AG04450 (cell line): Measurements from ENCODE around the gene SENP6. TPM values are rescaled to one million over a fixed set of nuclear protein-coding genes. Genes with fewer than 3 reads are reported as not detected.

Experiments
- CTCF ChIA-PET: fragments of 300-600, 350-600 bp; formaldehyde crosslinking; extraction: SDS; loops from one replicate; lab custom pipeline; 2022; ENCODE audit warnings: antibody characterized with exemption, inconsistent platforms; lab: Charles Lee
- POLR2A ChIA-PET: fragments of 350-600 bp; formaldehyde crosslinking; extraction: SDS; loops from one replicate; lab custom pipeline; 2021; ENCODE audit warnings: antibody characterized with exemption, inconsistent platforms; lab: Yijun Ruan, JAX
- DNase-seq: peaks from one replicate; pipeline ENCODE4 v3.0.0-alpha.2; 2011; ENCODE audit warnings: low read depth, low spot score
- H3K27ac ChIP-seq: one replicate; pipeline ENCODE4 v1.5.1; 2012; ENCODE audit warnings: low read depth, low read length, control low read depth
- H3K27me3 ChIP-seq: one replicate; pipeline ENCODE4 v1.6.0; 2012; ENCODE audit warnings: low read length; ENCODE audit not compliant: control insufficient read depth, insufficient read depth
- H3K4me3 ChIP-seq: 2 replicates; pipeline ENCODE4 v1.5.1; 2011; ENCODE audit warnings: mild to moderate bottlenecking, low read depth, low read length, control low read depth
- H3K9me3 ChIP-seq: 2 replicates; pipeline ENCODE4 v1.5.1; 2012; ENCODE audit warnings: low read length; ENCODE audit not compliant: control insufficient read depth, insufficient read depth
- polyA plus RNA-seq: library from polyadenylated mRNA; depleted of rRNA; stranded (reverse); fragments of >200 nt; gene quantifications from 2 replicates; pipeline ENCODE4 v1.2.3, GENCODE V29; 2011
- TF ChIP-seq, protein P1 (sequence below): IDR thresholded peaks from 2 replicates; pipeline ENCODE4 v1.5.1; 2011; ENCODE audit warnings: low read depth, low read length, control low read depth, inconsistent platforms

Gene SENP6
- polyA plus RNA-seq, 1 experiment, result 55.8 TPM

DNA sequence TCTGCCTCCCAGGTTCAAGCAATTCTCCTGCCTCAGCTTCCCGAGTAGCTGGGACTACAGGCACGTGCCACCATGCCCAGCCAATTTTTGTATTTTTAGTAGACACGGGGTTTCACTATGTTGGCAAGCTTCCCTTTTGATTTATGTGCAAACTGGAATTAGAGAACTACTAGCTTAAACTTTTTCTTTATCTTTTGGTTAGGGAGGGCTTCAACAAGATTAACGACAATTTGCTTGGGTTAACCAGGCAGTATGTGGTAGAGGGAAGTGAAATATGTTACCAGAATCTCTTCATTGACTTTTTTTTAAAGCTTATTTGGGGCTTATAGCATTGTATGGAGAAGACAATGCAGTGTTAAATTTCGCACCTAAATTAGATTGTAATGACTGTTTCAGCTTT lies 156.4 kb downstream of the SENP6 start:
- ChIA-PET CTCF (no interaction called here), POLR2A (interaction anchor here (0.7 kb wide), 1 partner anchor 199 kb away, joined by 6 read pairs; no protein-coding TSS in a partner anchor)
- TF ChIP-seq, protein P1, sequence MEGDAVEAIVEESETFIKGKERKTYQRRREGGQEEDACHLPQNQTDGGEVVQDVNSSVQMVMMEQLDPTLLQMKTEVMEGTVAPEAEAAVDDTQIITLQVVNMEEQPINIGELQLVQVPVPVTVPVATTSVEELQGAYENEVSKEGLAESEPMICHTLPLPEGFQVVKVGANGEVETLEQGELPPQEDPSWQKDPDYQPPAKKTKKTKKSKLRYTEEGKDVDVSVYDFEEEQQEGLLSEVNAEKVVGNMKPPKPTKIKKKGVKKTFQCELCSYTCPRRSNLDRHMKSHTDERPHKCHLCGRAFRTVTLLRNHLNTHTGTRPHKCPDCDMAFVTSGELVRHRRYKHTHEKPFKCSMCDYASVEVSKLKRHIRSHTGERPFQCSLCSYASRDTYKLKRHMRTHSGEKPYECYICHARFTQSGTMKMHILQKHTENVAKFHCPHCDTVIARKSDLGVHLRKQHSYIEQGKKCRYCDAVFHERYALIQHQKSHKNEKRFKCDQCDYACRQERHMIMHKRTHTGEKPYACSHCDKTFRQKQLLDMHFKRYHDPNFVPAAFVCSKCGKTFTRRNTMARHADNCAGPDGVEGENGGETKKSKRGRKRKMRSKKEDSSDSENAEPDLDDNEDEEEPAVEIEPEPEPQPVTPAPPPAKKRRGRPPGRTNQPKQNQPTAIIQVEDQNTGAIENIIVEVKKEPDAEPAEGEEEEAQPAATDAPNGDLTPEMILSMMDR, result no peak
- H3K4me3 ChIP-seq, result no peak overlapping the region
- no peak for DNase-seq
- H3K9me3 ChIP-seq, result peaks cover 2% of the 10 kb centered on the region; the same call in 1 of the 2 replicates
- no peak overlapping the region for H3K27ac ChIP-seq
- no peaks in the 10 kb centered on the region for H3K27me3 ChIP-seq

DNA sequence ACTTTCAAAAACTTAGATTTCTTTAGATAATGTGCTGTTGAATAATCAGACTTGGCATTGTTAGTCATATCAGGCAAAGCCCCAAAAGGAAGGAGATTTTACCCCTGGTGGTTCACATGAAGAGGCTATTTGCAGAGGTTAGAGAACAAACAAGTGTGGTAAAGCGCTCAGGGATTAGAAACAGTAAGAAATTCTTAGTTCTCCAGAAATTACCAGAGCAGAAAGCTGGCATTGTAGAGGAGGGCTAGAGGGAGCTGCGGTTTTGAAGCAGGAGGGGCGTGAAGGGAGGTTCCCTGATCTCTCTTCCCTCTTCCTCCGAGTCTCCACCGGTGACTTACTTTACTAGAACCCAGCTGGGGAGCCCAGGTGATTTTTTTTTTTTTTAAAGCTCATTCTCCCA lies 157.5 kb downstream of the SENP6 start:
- no peak overlapping the region for H3K4me3 ChIP-seq
- DNase-seq, result no peak
- CTCF ChIA-PET, result interaction anchor here (0.8 kb wide), 1 partner anchor 96 kb away, joined by 4 read pairs; no protein-coding TSS in a partner anchor
- TF ChIP-seq, protein P1, result no peak
- no peaks in the 10 kb centered on the region for H3K27me3 ChIP-seq
- H3K9me3 ChIP-seq, result peaks cover 2% of the 10 kb centered on the region; the same call in 1 of the 2 replicates
- POLR2A ChIA-PET, result no interaction called here
- no peak overlapping the region for H3K27ac ChIP-seq

DNA sequence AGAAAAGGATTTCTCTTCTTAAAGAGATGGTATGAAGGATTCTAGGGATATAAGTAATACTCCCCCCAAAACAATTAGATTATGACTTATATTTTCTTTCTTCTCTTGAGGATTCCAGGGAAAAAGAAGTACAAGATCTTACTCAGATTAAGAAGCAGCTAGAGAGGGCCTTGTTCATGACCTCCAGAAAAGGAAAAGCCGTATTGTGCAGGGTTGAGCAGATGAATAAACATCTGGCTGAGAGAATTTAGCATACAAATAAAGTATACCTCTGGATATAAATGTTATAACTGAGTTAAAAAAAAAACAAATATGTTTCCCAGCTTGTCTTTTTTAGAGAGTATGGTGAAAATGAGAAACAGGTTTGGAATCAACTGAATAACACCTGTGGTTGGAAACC lies 158.6 kb downstream of the SENP6 start:
- H3K4me3 ChIP-seq, result no peak overlapping the region
- H3K27ac ChIP-seq, result no peak overlapping the region
- DNase-seq, result no peak
- ChIA-PET CTCF (no interaction called here), POLR2A (no interaction called here)
- TF ChIP-seq, protein P1, result no peak
- peaks cover 2% of the 10 kb centered on the region; the same call in 1 of the 2 replicates for H3K9me3 ChIP-seq
- H3K27me3 ChIP-seq, result no peaks in the 10 kb centered on the region

DNA sequence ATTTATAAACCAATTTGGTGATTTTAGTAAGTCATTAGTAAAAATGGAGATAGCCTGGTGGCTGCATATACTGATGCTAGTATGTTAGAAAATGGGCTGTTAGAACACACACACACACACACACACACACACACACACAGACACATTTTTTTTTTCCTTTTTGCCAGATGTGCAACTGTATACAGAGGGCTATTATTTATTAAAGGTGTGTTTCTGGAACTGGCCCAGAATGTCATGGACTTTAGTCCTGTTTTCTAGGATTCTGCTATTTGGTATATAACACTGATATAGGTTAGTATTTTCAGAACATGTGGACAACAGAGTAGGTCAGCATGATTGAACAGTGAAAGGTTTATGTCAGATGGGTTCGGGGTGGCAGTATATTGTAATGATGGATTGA lies 159.8 kb downstream of the SENP6 start:
- Histone ChIP-seq H3K27ac (no peak overlapping the region), H3K4me3 (no peak overlapping the region), H3K27me3 (no peaks in the 10 kb centered on the region), H3K9me3 (peaks cover 2% of the 10 kb centered on the region; the same call in 1 of the 2 replicates)
- CTCF ChIA-PET, result no interaction called here
- POLR2A ChIA-PET, result no interaction called here
- no peak for DNase-seq
- TF ChIP-seq, protein P1, result no peak

DNA sequence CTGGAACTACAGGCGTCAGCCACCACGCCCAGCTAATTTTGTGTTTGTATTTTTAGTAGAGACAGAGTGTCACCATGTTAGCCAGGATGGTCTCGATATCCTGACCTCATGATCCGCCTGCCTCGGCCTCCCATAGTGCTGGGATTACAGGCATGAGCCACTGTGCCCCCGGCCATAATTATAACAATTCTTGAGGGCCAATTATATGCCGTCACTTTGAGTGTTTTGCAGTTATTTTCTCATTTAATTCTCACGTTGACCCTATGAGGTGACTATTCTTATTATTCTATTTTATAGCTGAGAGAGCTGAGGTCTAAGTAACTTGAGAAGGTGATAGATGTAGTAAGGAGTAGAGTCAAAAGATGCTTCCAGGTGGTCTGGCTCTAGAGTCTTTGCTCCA lies 160.4 kb downstream of the SENP6 start:
- TF ChIP-seq, protein P1, result no peak
- POLR2A ChIA-PET, result no interaction called here

More for the DNA sequence above, 160.4 kb downstream of the SENP6 start:
- Histone ChIP-seq H3K27me3 (no peaks in the 10 kb centered on the region), H3K27ac (no peak overlapping the region), H3K4me3 (no peak overlapping the region), H3K9me3 (peaks cover 2% of the 10 kb centered on the region; the same call in 1 of the 2 replicates)
- no peak for DNase-seq
- CTCF ChIA-PET, result no interaction called here
